Erythroblast (primary cell): ENCODE measurements around the gene EPS8L3.

Experiments used
- GATA1 ChIP-seq: IDR thresholded peaks from 2 replicates; pipeline ENCODE4 v1.6.1; 2011; ENCODE audit warnings: low read depth, mild to moderate bottlenecking, control low read depth, low read length, moderate library complexity
- POLR2A ChIP-seq: IDR thresholded peaks from 2 replicates; pipeline ENCODE4 v1.6.1; 2011; ENCODE audit warnings: mild to moderate bottlenecking, low read length

GRCh38 chr1:109769330-109770078 is 5.8 kb upstream of the EPS8L3 start:
- no peak for TF ChIP-seq POLR2A
- no peak for TF ChIP-seq GATA1
